ENCODE measurements around the gene EBF3.

The EBF3 gene

GRCh38 chr10:129790715-129791446 lies 173.2 kb downstream of the EBF3 start:
- DNase-seq = no peak

- no peak for DNase-seq
Observed at GRCh38 chr10:129788215-129788614, 175.9 kb downstream of the EBF3 start.

- no peak for DNase-seq
Observed at GRCh38 chr10:129787557-129787956, 176.5 kb downstream of the EBF3 start.

- DNase-seq = no peak
Observed at GRCh38 chr10:129786216-129786615, 177.9 kb downstream of the EBF3 start.

- DNase-seq = no peak
Observed at GRCh38 chr10:129785536-129785981, 178.5 kb downstream of the EBF3 start.
